Panc1 (cell line): ENCODE measurements around the gene UQCRH. TPM values are rescaled to one million over a fixed set of nuclear protein-coding genes. Genes with fewer than 3 reads are reported as not detected.
A peak's percentile ranks its signal among the peaks of the same experiment; 100 is the strongest.

Experiments
- ATAC-seq: fragments of 200-7000 bp; cut with Tn5 transposase; 2 replicates; pipeline ENCODE4 v1.9.1; 2020; ENCODE audit warnings: mild to moderate bottlenecking, moderate library complexity
- BruUV-seq: library from RNA; stranded (reverse); fragments of 400-500 nt; replicated peaks from 2 replicates; lab custom pipeline; 2021; lab: Mats Ljungman, UMichigan
- CTCF ChIA-PET: fragments of 300-600 bp; sonication (Branson Sonifier 250); formaldehyde crosslinking; loops from one replicate; lab custom pipeline; 2022; ENCODE audit warnings: antibody characterized with exemption; lab: Charles Lee
- POLR2A ChIA-PET: fragments of 300-600 bp; sonication (Branson Sonifier 250); formaldehyde crosslinking; loops from one replicate; lab custom pipeline; 2022; ENCODE audit warnings: antibody characterized with exemption; lab: Charles Lee
- DNase-seq: peaks from one replicate; pipeline ENCODE4 v3.0.0-alpha.2; 2010; ENCODE audit warnings: low read depth, low spot score
- H3K27ac ChIP-seq: 2 replicates; pipeline ENCODE4 v1.5.1; 2011; ENCODE audit warnings: mild to moderate bottlenecking, low read length, inconsistent platforms
- H3K27me3 ChIP-seq: fragments of 200-500 bp; sonication (Bioruptor generic); 2 replicates; pipeline ENCODE4 v1.6.0; 2014; ENCODE audit warnings: low read length, inconsistent platforms; ENCODE audit not compliant: control insufficient read depth, insufficient read depth
- H3K36me3 ChIP-seq: fragments of 200-500 bp; sonication (Bioruptor generic); 2 replicates; pipeline ENCODE4 v1.5.1; 2014; ENCODE audit warnings: inconsistent platforms, mild to moderate bottlenecking, low read length, moderate library complexity; ENCODE audit not compliant: control insufficient read depth, insufficient read depth
- H3K4me1 ChIP-seq: 2 replicates; pipeline ENCODE4 v1.5.1; 2011; ENCODE audit warnings: inconsistent platforms, mild to moderate bottlenecking, low read length, moderate library complexity; ENCODE audit not compliant: control insufficient read depth, insufficient read depth
- H3K4me3 ChIP-seq, 2 experiments: 2 replicates each; pipeline ENCODE4 v1.5.1; 2011 to 2012; ENCODE audit warnings: low read depth in 2 of 2, low read length in 2 of 2, mild to moderate bottlenecking in 2 of 2, inconsistent platforms in 1 of 2, moderate library complexity in 1 of 2
- H3K9me3 ChIP-seq: fragments of 200-500 bp; sonication (Bioruptor generic); 2 replicates; pipeline ENCODE4 v1.5.1; 2014; ENCODE audit warnings: low read depth, mild to moderate bottlenecking, inconsistent platforms, low read length, moderate library complexity; ENCODE audit not compliant: control insufficient read depth, insufficient read depth
- POLR2AphosphoS5 ChIP-seq: IDR thresholded peaks from 2 replicates; pipeline ENCODE4 v1.6.1; 2012; ENCODE audit warnings: mild to moderate bottlenecking, low read depth, low read length, moderate library complexity
- SIN3A ChIP-seq: IDR thresholded peaks from 2 replicates; pipeline ENCODE4 v1.6.1; 2012; ENCODE audit warnings: low read depth, mild to moderate bottlenecking, low read length, moderate library complexity, borderline replicate concordance; ENCODE audit not compliant: insufficient read depth
- TCF7L2 ChIP-seq: IDR thresholded peaks from 2 replicates; pipeline ENCODE4 v1.6.1; 2011; ENCODE audit warnings: mild to moderate bottlenecking, low read depth, low read length, inconsistent platforms
- in situ Hi-C: cut with HindIII; loops from 2 replicates; pipeline ENCODE4 v1.10.0; 2016; ENCODE audit warnings: low sequenced_read_pairs, low pct_unique_long_range_greater_than_20kb
- intact Hi-C: fragments of 100-400 bp; cut with micrococcal nuclease; formaldehyde crosslinking; loops from one replicate; pipeline ENCODE4 v1.10.0; 2022; ENCODE audit not compliant: unreplicated experiment
- total RNA-seq: library from RNA; stranded (reverse); gene quantifications from one replicate; pipeline ENCODE4 v1.2.1, GENCODE V29; 2021; ENCODE audit not compliant: unreplicated experiment
- TF ChIP-seq, protein P1 (sequence below), 2 experiments: IDR thresholded peaks; 2 replicates each; pipeline ENCODE4 v1.6.1; 2011 to 2012; ENCODE audit warnings: low read depth in 2 of 2, control low read depth in 1 of 2, low read length in 1 of 2, mild to moderate bottlenecking in 1 of 2, moderate library complexity in 1 of 2; ENCODE audit not compliant: insufficient read depth in 1 of 2
- TF ChIP-seq, protein P2 (sequence below): fragments of 450-650 bp; IDR thresholded peaks from 2 replicates; pipeline ENCODE4 v1.5.1; 2017; ENCODE audit warnings: mild to moderate bottlenecking

The UQCRH gene
- total RNA-seq, 1 experiment from 2014 or later: 498 TPM

DNA sequence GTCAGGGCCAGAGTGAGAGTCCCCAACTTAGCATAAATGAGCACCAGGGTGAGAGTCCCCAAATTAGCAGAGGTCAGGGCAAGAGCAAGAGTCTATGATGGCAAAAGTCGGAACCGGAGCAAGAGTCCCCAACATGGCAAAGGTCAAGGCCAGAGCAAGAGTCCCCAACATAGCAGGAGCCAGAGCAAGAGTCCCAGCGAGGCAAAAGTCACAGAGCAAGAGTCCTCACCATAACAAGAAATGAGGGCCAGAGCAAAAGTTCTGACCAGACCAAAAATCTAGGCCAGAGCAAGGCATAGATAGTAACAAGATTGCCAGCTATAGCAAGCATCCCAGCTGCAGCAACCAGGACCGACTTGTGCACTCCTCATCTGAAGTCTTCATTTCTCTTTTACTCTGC, 40.2 kb downstream of the UQCRH start:
- Histone ChIP-seq H3K4me1 (peaks cover 5% of the 10 kb centered on the region; the same call in 1 of the 2 replicates), H3K27me3 (no peaks in the 10 kb centered on the region), H3K9me3 (no peaks in the 10 kb centered on the region), H3K36me3 (no peaks in the 10 kb centered on the region; the same call in none of the 2 replicates), H3K4me3 (no peak overlapping the region), H3K27ac (no peak overlapping the region)
- POLR2A ChIA-PET: interaction anchor here (0.6 kb wide), 1 partner anchor 72 kb away, joined by 5 read pairs; no protein-coding TSS in a partner anchor
- TF ChIP-seq POLR2AphosphoS5 (no peak), TCF7L2 (no peak), SIN3A (no peak)
- TF ChIP-seq, protein P1, sequence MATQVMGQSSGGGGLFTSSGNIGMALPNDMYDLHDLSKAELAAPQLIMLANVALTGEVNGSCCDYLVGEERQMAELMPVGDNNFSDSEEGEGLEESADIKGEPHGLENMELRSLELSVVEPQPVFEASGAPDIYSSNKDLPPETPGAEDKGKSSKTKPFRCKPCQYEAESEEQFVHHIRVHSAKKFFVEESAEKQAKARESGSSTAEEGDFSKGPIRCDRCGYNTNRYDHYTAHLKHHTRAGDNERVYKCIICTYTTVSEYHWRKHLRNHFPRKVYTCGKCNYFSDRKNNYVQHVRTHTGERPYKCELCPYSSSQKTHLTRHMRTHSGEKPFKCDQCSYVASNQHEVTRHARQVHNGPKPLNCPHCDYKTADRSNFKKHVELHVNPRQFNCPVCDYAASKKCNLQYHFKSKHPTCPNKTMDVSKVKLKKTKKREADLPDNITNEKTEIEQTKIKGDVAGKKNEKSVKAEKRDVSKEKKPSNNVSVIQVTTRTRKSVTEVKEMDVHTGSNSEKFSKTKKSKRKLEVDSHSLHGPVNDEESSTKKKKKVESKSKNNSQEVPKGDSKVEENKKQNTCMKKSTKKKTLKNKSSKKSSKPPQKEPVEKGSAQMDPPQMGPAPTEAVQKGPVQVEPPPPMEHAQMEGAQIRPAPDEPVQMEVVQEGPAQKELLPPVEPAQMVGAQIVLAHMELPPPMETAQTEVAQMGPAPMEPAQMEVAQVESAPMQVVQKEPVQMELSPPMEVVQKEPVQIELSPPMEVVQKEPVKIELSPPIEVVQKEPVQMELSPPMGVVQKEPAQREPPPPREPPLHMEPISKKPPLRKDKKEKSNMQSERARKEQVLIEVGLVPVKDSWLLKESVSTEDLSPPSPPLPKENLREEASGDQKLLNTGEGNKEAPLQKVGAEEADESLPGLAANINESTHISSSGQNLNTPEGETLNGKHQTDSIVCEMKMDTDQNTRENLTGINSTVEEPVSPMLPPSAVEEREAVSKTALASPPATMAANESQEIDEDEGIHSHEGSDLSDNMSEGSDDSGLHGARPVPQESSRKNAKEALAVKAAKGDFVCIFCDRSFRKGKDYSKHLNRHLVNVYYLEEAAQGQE (IDR thresholded peaks at IDR 0.05; ENCODE audit: insufficient read depth in 1 of 2, low read depth in 2 of 2, low read length in 1 of 2): no peak
- TF ChIP-seq, protein P2, sequence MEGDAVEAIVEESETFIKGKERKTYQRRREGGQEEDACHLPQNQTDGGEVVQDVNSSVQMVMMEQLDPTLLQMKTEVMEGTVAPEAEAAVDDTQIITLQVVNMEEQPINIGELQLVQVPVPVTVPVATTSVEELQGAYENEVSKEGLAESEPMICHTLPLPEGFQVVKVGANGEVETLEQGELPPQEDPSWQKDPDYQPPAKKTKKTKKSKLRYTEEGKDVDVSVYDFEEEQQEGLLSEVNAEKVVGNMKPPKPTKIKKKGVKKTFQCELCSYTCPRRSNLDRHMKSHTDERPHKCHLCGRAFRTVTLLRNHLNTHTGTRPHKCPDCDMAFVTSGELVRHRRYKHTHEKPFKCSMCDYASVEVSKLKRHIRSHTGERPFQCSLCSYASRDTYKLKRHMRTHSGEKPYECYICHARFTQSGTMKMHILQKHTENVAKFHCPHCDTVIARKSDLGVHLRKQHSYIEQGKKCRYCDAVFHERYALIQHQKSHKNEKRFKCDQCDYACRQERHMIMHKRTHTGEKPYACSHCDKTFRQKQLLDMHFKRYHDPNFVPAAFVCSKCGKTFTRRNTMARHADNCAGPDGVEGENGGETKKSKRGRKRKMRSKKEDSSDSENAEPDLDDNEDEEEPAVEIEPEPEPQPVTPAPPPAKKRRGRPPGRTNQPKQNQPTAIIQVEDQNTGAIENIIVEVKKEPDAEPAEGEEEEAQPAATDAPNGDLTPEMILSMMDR: no peak
- in situ Hi-C loops (no loop called here), intact Hi-C loops (no loop called here)
- ATAC-seq (no peak), DNase-seq (no peak)
- CTCF ChIA-PET: interaction anchor here (0.6 kb wide), 1 partner anchor 9 kb away, joined by 3 read pairs; no protein-coding TSS in a partner anchor
- TSS peak; percentile 10 for BruUV-seq

DNA sequence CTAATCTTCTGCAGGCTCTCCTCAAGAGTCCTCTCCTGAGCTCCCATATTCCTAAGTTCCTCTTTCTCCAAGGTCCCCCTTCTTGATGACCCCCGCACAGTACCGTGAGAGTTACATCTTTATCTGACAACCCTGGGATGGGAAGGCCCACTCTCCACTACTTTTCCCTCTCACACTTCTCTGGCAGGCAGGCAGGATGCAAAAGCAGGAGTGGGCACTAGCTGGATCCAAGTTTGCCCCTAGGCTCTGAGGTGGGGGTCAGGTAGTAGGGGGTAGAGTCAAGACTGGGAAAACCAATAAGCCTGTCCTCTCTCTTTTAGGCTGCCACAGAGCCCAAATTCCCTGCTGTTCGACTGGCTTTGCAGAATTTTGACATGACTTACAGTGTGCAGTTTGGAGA, 41.0 kb downstream of the UQCRH start:
- intact Hi-C loops: no loop called here
- no peaks in the 10 kb centered on the region for H3K27me3 ChIP-seq
- ATAC-seq (no peak), DNase-seq (no peak)
- H3K27ac ChIP-seq: no peak overlapping the region
- no peak overlapping the region for H3K4me3 ChIP-seq
- no peaks in the 10 kb centered on the region; the same call in none of the 2 replicates for H3K36me3 ChIP-seq
- ChIA-PET CTCF (no interaction called here), POLR2A (interaction anchor here (0.6 kb wide), 1 partner anchor 71 kb away, joined by 5 read pairs; no protein-coding TSS in a partner anchor)
- TF ChIP-seq TCF7L2: no peak
- TF ChIP-seq POLR2AphosphoS5: no peak
- in situ Hi-C loops: no loop called here
- no TSS peak for BruUV-seq
- no peaks in the 10 kb centered on the region for H3K9me3 ChIP-seq
- peaks cover 2% of the 10 kb centered on the region; the same call in 1 of the 2 replicates for H3K4me1 ChIP-seq

DNA sequence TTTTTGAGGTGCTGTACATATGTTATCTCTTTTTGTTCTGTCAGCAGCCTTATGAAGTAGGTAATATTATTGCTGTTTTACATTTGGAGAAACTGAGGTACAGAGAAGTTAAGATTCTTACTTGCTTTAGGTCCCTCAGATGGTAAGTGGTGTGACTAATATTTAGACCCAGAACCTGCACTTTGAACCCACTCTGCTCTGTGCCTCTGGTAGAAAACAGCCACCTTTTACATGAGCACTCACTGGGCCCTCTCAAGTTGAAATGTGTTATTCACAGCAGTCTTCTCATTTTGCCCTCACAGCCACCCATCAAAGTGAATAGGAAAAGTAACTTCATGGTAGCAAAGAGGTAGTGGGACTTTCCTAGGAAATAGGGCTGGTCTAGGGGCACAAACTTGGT, 41.8 kb downstream of the UQCRH start:
- TF ChIP-seq, protein P2: no peak
- TF ChIP-seq TCF7L2 (no peak), SIN3A (no peak), POLR2AphosphoS5 (no peak)
- TF ChIP-seq, protein P1 (IDR thresholded peaks at IDR 0.05; ENCODE audit: insufficient read depth in 1 of 2, low read depth in 2 of 2, low read length in 1 of 2): no peak
- no peak overlapping the region for H3K27ac ChIP-seq
- CTCF ChIA-PET: no interaction called here
- no peaks in the 10 kb centered on the region for H3K9me3 ChIP-seq
- POLR2A ChIA-PET: no interaction called here
- H3K27me3 ChIP-seq: no peaks in the 10 kb centered on the region
- intact Hi-C loops (no loop called here), in situ Hi-C loops (no loop called here)
- ATAC-seq (no peak), DNase-seq (no peak)
- no peaks in the 10 kb centered on the region; the same call in none of the 2 replicates for H3K36me3 ChIP-seq
- BruUV-seq: TSS peak; percentile 19
- H3K4me3 ChIP-seq: no peak overlapping the region
- no peaks in the 10 kb centered on the region for H3K4me1 ChIP-seq
